Natural killer cell (primary cell): ENCODE measurements around the gene PRKAG2. TPM values are rescaled to one million over a fixed set of nuclear protein-coding genes. Genes with fewer than 3 reads are reported as not detected.
A peak's percentile ranks its signal among the peaks of the same experiment; 100 is the strongest.

ENCODE experiments used
- ATAC-seq, 3 donors: fragments of 150-1000 bp in 2 of 3; fragments of 200-7000 bp in 1 of 3; cut with Tn5 transposase; 1 replicate in 1 of 3; 2 replicates in 2 of 3; pipeline ENCODE4 v1.10.0; 2021; ENCODE audit warnings: mild to moderate bottlenecking in 2 of 3, moderate library complexity in 2 of 3
- DNase-seq, 2 donors: peaks; one replicate each; pipeline versions ENCODE4 v3.0.0 to v3.0.0-alpha.2; 2013 to 2021; ENCODE audit warnings: mixed read lengths in 1 of 2
- H3K27ac ChIP-seq: one replicate; pipeline ENCODE4 v1.5.1; 2013; ENCODE audit warnings: mild to moderate bottlenecking, low read length
- H3K27me3 ChIP-seq: one replicate; pipeline ENCODE4 v1.6.1; 2013; ENCODE audit warnings: low read length; ENCODE audit not compliant: control insufficient read depth, insufficient read depth
- H3K36me3 ChIP-seq: one replicate; pipeline ENCODE4 v1.6.1; 2013; ENCODE audit warnings: low read length; ENCODE audit not compliant: control insufficient read depth, insufficient read depth
- H3K4me1 ChIP-seq: one replicate; pipeline ENCODE4 v1.6.1; 2013; ENCODE audit warnings: low read length; ENCODE audit not compliant: control insufficient read depth, insufficient read depth
- H3K4me3 ChIP-seq: one replicate; pipeline ENCODE4 v1.5.1; 2013; ENCODE audit warnings: low read length
- H3K9me3 ChIP-seq: one replicate; pipeline ENCODE4 v1.6.1; 2013; ENCODE audit warnings: low read length; ENCODE audit not compliant: control insufficient read depth, insufficient read depth
- H3K27ac Mint-ChIP-seq, 2 donors: one replicate each; pipeline ENCODE4 v1.8.0; 2022; ENCODE audit warnings: mild to moderate bottlenecking in 2 of 2, mixed read lengths in 2 of 2, moderate library complexity in 1 of 2
- H3K27me3 Mint-ChIP-seq, 2 donors: one replicate each; pipeline ENCODE4 v1.8.0; 2022; ENCODE audit warnings: low read depth in 2 of 2, mixed read lengths in 2 of 2
- H3K36me3 Mint-ChIP-seq: one replicate; pipeline ENCODE4 v1.8.0; 2022; ENCODE audit warnings: mixed read lengths
- H3K4me1 Mint-ChIP-seq, 2 donors: one replicate each; pipeline ENCODE4 v1.8.0; 2022; ENCODE audit warnings: mixed read lengths in 2 of 2
- H3K4me3 Mint-ChIP-seq: one replicate; pipeline ENCODE4 v1.8.0; 2022; ENCODE audit warnings: mild to moderate bottlenecking, moderate library complexity, mixed read lengths
- H3K9me3 Mint-ChIP-seq, 2 donors: one replicate each; pipeline ENCODE4 v1.8.0; 2022; ENCODE audit warnings: mixed read lengths in 2 of 2
- CTCF ChIP-seq: fragments of 200-600 bp; IDR thresholded peaks from one replicate; pipeline ENCODE4 v1.8.0; 2022; ENCODE audit warnings: antibody characterized with exemption
- WGBS: methylation state at CpG from one replicate; pipeline ENCODE4 v1.1.7; 2013; ENCODE audit warnings: missing lambda C conversion rate; ENCODE audit not compliant: insufficient coverage; 5-methylcytosine and 5-hydroxymethylcytosine counted together
- intact Hi-C: fragments of 100-400 bp; cut with micrococcal nuclease; formaldehyde crosslinking; loops from one replicate; pipeline ENCODE4 v1.14.2; 2022
- total RNA-seq, 4 donors: library from RNA; stranded (reverse); fragments of 120-200 nt in 1 of 4; gene quantifications; one replicate each; pipeline versions ENCODE4 v1.2.3 to v1.2.4, GENCODE V29; 2013 to 2022

The PRKAG2 gene
- total RNA-seq, 3 donors from 2014 or later (not counting 1 experiment from before 2014, with no cell fraction given), result 42.6 to 66.5 (median 64.4) TPM

GRCh38 chr7:151735186-151735850, 141.6 kb downstream of the PRKAG2 start:
- Mint-ChIP-seq H3K36me3 (no peaks in the 10 kb centered on the region), H3K27me3 (no peaks in the 10 kb centered on the region), H3K27ac (peak overlapping the region in 1 of 2 donors; percentile 38), H3K9me3 (no peaks in the 10 kb centered on the region), H3K4me3 (no peak overlapping the region), H3K4me1 (peaks cover 13 to 18% of the 10 kb centered on the region in 2 donors)
- Histone ChIP-seq H3K27ac (no peak overlapping the region), H3K4me3 (no peak overlapping the region), H3K36me3 (no peaks in the 10 kb centered on the region), H3K4me1 (no peaks in the 10 kb centered on the region), H3K9me3 (no peaks in the 10 kb centered on the region), H3K27me3 (no peaks in the 10 kb centered on the region)
- ATAC-seq (no peak), DNase-seq (no peak)
- 58% methylated on average over 9 of the region's 9 CpGs for WGBS
- intact Hi-C loops, result no loop called here
- TF ChIP-seq CTCF, result no peak

GRCh38 chr7:151732834-151733592, 143.9 kb downstream of the PRKAG2 start:
- no peak for TF ChIP-seq CTCF
- H3K9me3 Mint-ChIP-seq, result no peaks in the 10 kb centered on the region
- no peaks in the 10 kb centered on the region for H3K36me3 Mint-ChIP-seq

GRCh38 chr7:151732292-151732691, 144.6 kb downstream of the PRKAG2 start:
- intact Hi-C loops, result no loop called here
- Mint-ChIP-seq H3K27ac (no peak overlapping the region), H3K36me3 (no peaks in the 10 kb centered on the region), H3K9me3 (no peaks in the 10 kb centered on the region), H3K4me1 (peaks cover 13 to 24% of the 10 kb centered on the region in 2 donors), H3K4me3 (no peak overlapping the region), H3K27me3 (no peaks in the 10 kb centered on the region)
- no peak for TF ChIP-seq CTCF
- H3K4me3 ChIP-seq, result no peak overlapping the region
- WGBS, result 95% methylated on average over 13 of the region's 13 CpGs
- no peaks in the 10 kb centered on the region for H3K9me3 ChIP-seq
- no peaks in the 10 kb centered on the region for H3K27me3 ChIP-seq
- DNase-seq (no peak), ATAC-seq (no peak)
- no peaks in the 10 kb centered on the region for H3K36me3 ChIP-seq
- no peaks in the 10 kb centered on the region for H3K4me1 ChIP-seq
- no peak overlapping the region for H3K27ac ChIP-seq

More at GRCh38 chr7:151732834-151733592, 143.9 kb downstream of the PRKAG2 start:
- H3K4me3 Mint-ChIP-seq, result no peak overlapping the region
- Histone ChIP-seq H3K27me3 (no peaks in the 10 kb centered on the region), H3K27ac (no peak overlapping the region), H3K4me1 (no peaks in the 10 kb centered on the region), H3K4me3 (no peak overlapping the region), H3K36me3 (no peaks in the 10 kb centered on the region), H3K9me3 (no peaks in the 10 kb centered on the region)
- DNase-seq, result no peak
- peaks cover 13 to 22% of the 10 kb centered on the region in 2 donors for H3K4me1 Mint-ChIP-seq
- no peak overlapping the region for H3K27ac Mint-ChIP-seq
- WGBS, result 92% methylated on average over 9 of the region's 9 CpGs
- no peak for ATAC-seq
- no peaks in the 10 kb centered on the region for H3K27me3 Mint-ChIP-seq
- intact Hi-C loops, result no loop called here
